Lung (tissue), 12 donors: ENCODE measurements around the gene HPCA. TPM values are rescaled to one million over a fixed set of nuclear protein-coding genes. Genes with fewer than 3 reads are reported as not detected.

Experiments
- ATAC-seq: fragments of 200-7000 bp; cut with Tn5 transposase; one replicate; pipeline ENCODE4 v1.9.1; 2020; ENCODE audit warnings: moderate number of reproducible peaks; ENCODE audit not compliant: insufficient read depth, low FRiP score
- DNase-seq, 3 donors: peaks; one replicate each; pipeline ENCODE4 v3.0.0-alpha.2; 2013 to 2017
- H3K27ac ChIP-seq, 2 donors: one replicate each; pipeline ENCODE4 v1.5.1; 2013; ENCODE audit warnings: mild to moderate bottlenecking in 2 of 2, moderate library complexity in 2 of 2, control low read depth in 1 of 2, inconsistent platforms in 1 of 2, low read depth in 1 of 2, low read length in 1 of 2
- H3K27me3 ChIP-seq, 3 donors: one replicate each; pipeline ENCODE4 v1.5.1; 2013; ENCODE audit warnings: low read length in 2 of 3; ENCODE audit not compliant: control insufficient read depth in 3 of 3, insufficient read depth in 3 of 3
- H3K36me3 ChIP-seq, 4 donors: one replicate each; pipeline ENCODE4 v1.5.1; 2013; ENCODE audit warnings: low read length in 4 of 4, mild to moderate bottlenecking in 1 of 4, moderate library complexity in 1 of 4; ENCODE audit not compliant: control insufficient read depth in 4 of 4, insufficient read depth in 4 of 4
- H3K4me1 ChIP-seq, 5 donors: one replicate each; pipeline ENCODE4 v1.5.1; 2013; ENCODE audit warnings: low read length in 5 of 5, mild to moderate bottlenecking in 2 of 5, moderate library complexity in 1 of 5; ENCODE audit not compliant: control insufficient read depth in 5 of 5, insufficient read depth in 5 of 5
- H3K4me3 ChIP-seq: one replicate; pipeline ENCODE4 v1.5.1; 2013; ENCODE audit warnings: mild to moderate bottlenecking, control low read depth, moderate library complexity
- H3K9ac ChIP-seq, 2 donors: one replicate each; pipeline ENCODE4 v1.5.1; 2013; ENCODE audit warnings: low read length in 2 of 2, control low read depth in 1 of 2; ENCODE audit not compliant: insufficient read depth in 1 of 2
- H3K9me3 ChIP-seq, 4 donors: one replicate each; pipeline ENCODE4 v1.5.1; 2013; ENCODE audit warnings: low read length in 3 of 4, mild to moderate bottlenecking in 1 of 4, moderate library complexity in 1 of 4; ENCODE audit not compliant: control insufficient read depth in 4 of 4, insufficient read depth in 3 of 4
- WGBS, 2 donors: extraction: QIAGEN DNeasy Blood & Tissue Kit; methylation state at CpG; one replicate each; pipeline ENCODE4 v1.1.7; 2013; 5-methylcytosine and 5-hydroxymethylcytosine counted together
- polyA plus RNA-seq, 2 donors: library from polyadenylated mRNA; stranded (reverse); fragments of 200-250 nt; gene quantifications; one replicate each; pipeline ENCODE4 v1.2.1, GENCODE V29; 2013
- total RNA-seq, 2 donors: library from RNA; depleted of rRNA in 1 of 2; stranded (reverse); fragments of >200 nt in 1 of 2; gene quantifications; one replicate each; pipeline ENCODE4 v1.2.1, GENCODE V29; 2014 to 2021
- TF ChIP-seq, protein P1 (sequence below): IDR thresholded peaks from 2 replicates; pipeline ENCODE4 v1.5.1; 2012; ENCODE audit warnings: mild to moderate bottlenecking; ENCODE audit errors: control extremely low read depth, extremely low read depth
- donor health status: control.
- donor health status: control.
- donor health status: Bipolar disorder and iron deficiency.
- donor health status: healthy.
- donor health status: DM: yes; HTN: yes; CAD: no.

HPCA gene
- total and polyA plus RNA-seq, 4 donors, result 0.19 to 1.3 (median 0.40) TPM; not detected in 1

GRCh38 chr1:32928285-32928684 is 42.0 kb downstream of the HPCA start:
- no peak for DNase-seq
- TF ChIP-seq, protein P1, sequence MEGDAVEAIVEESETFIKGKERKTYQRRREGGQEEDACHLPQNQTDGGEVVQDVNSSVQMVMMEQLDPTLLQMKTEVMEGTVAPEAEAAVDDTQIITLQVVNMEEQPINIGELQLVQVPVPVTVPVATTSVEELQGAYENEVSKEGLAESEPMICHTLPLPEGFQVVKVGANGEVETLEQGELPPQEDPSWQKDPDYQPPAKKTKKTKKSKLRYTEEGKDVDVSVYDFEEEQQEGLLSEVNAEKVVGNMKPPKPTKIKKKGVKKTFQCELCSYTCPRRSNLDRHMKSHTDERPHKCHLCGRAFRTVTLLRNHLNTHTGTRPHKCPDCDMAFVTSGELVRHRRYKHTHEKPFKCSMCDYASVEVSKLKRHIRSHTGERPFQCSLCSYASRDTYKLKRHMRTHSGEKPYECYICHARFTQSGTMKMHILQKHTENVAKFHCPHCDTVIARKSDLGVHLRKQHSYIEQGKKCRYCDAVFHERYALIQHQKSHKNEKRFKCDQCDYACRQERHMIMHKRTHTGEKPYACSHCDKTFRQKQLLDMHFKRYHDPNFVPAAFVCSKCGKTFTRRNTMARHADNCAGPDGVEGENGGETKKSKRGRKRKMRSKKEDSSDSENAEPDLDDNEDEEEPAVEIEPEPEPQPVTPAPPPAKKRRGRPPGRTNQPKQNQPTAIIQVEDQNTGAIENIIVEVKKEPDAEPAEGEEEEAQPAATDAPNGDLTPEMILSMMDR, result no peak
- no peak overlapping the region for H3K4me3 ChIP-seq
- no peaks in the 10 kb centered on the region for H3K9me3 ChIP-seq
- no peak overlapping the region for H3K27ac ChIP-seq
- H3K27me3 ChIP-seq, result peaks cover 0 to 3% (median 0%) of the 10 kb centered on the region in 3 donors
- H3K36me3 ChIP-seq, result no peaks in the 10 kb centered on the region
- ATAC-seq, result no peak
- H3K9ac ChIP-seq, result no peak overlapping the region
- WGBS, 2 donors, result 95 to 96% methylated on average over 2 of the region's 2 CpGs
- peaks cover 0 to 16% (median 5%) of the 10 kb centered on the region in 5 donors for H3K4me1 ChIP-seq

- WGBS, 2 donors, result 88 to 93% methylated on average over 8 of the region's 8 CpGs
- peaks cover 0 to 3% (median 0%) of the 10 kb centered on the region in 3 donors for H3K27me3 ChIP-seq
- H3K36me3 ChIP-seq, result no peaks in the 10 kb centered on the region
- no peak overlapping the region for H3K4me3 ChIP-seq
- no peak overlapping the region for H3K27ac ChIP-seq
- H3K9ac ChIP-seq, result no peak overlapping the region
- H3K4me1 ChIP-seq, result peaks cover 0 to 18% (median 5%) of the 10 kb centered on the region in 5 donors
- ATAC-seq, result no peak
- no peak for DNase-seq
- H3K9me3 ChIP-seq, result no peaks in the 10 kb centered on the region
- TF ChIP-seq, protein P1, result no peak
These were observed 42.4 kb downstream of the HPCA start for GRCh38 chr1:32928715-32929114.

- no peak for ATAC-seq
- H3K36me3 ChIP-seq, result no peaks in the 10 kb centered on the region
- H3K4me3 ChIP-seq, result no peak overlapping the region
- peaks cover 0 to 22% (median 5%) of the 10 kb centered on the region in 5 donors for H3K4me1 ChIP-seq
- H3K9me3 ChIP-seq, result no peaks in the 10 kb centered on the region
- no peak overlapping the region for H3K27ac ChIP-seq
- H3K9ac ChIP-seq, result no peak overlapping the region
- no peak for DNase-seq
- no peaks in the 10 kb centered on the region for H3K27me3 ChIP-seq
- TF ChIP-seq, protein P1, result no peak
- WGBS, 2 donors, result 75 to 96% methylated on average over 2 of the region's 2 CpGs
These were observed 43.1 kb downstream of the HPCA start for GRCh38 chr1:32929366-32929765.

GRCh38 chr1:32931760-32932159 is 45.5 kb downstream of the HPCA start:
- H3K27me3 ChIP-seq, result no peaks in the 10 kb centered on the region
- H3K27ac ChIP-seq, result no peak overlapping the region
- DNase-seq (no peak), ATAC-seq (no peak)
- no peaks in the 10 kb centered on the region for H3K9me3 ChIP-seq
- no peak overlapping the region for H3K4me3 ChIP-seq
- no peak overlapping the region for H3K9ac ChIP-seq
- H3K4me1 ChIP-seq, result peaks cover 0 to 6% (median 0%) of the 10 kb centered on the region in 5 donors
- TF ChIP-seq, protein P1, result no peak
- 91 to 97% methylated on average over 1 of the region's 1 CpG for WGBS, 2 donors
- peaks cover under 1 to 6% (median 4%) of the 10 kb centered on the region in 4 donors for H3K36me3 ChIP-seq
